Right lobe of liver (tissue), 4 donors: ENCODE data around the gene ZKSCAN5.

ENCODE experiments used
- CTCF ChIP-seq, 4 donors: fragments of 200-600 bp in 3 of 4; fragments of 450-650 bp in 1 of 4; IDR thresholded peaks; one replicate each; pipeline versions ENCODE4 v1.5.1 to v1.8.0; 2016 to 2022; ENCODE audit warnings: antibody characterized with exemption in 4 of 4, mild to moderate bottlenecking in 2 of 4
- POLR2A ChIP-seq: fragments of 450-650 bp; IDR thresholded peaks from one replicate; pipeline ENCODE4 v1.6.1; 2017; ENCODE audit warnings: antibody characterized with exemption, mild to moderate bottlenecking
- donor health status: DM: no; HTN: no; CAD: no.
- donor health status: DM: no; HTN: no; CAD: no.
- donor health status: DM: no; HTN: yes; CAD: no.

GRCh38 chr7:99553039-99553438, 48.6 kb downstream of the ZKSCAN5 start:
- no peak for TF ChIP-seq CTCF (IDR thresholded peaks at IDR 0.05)
- no peak for TF ChIP-seq POLR2A
